WTC11 (cell line): ENCODE data around the gene GLT1D1.

ENCODE experiments used
- CREB1 ChIP-seq: sonication (generic); formaldehyde crosslinking; IDR thresholded peaks from 2 replicates; pipeline ENCODE4 v1.8.0; 2023; ENCODE audit warnings: mild to moderate bottlenecking, missing genetic modification reagents
- CTCF ChIP-seq: fragments of 200-600 bp; IDR thresholded peaks from 2 replicates; pipeline ENCODE4 v1.8.0; 2022; ENCODE audit warnings: antibody characterized with exemption

- no peak for TF ChIP-seq CREB1 (CRISPR knock-in tag)
- no peak for TF ChIP-seq CTCF
Observed at GRCh38 chr12:129002427-129002826, 149.1 kb downstream of the GLT1D1 start.
